ENCODE measurements around the gene PHACTR1.
"Not testable (repeated sequence)": the region's sequence is repeated elsewhere in the genome, so short reads cannot be mapped to it uniquely, and the experiment has no call there.

PHACTR1 gene

GRCh38 chr6:12935637-12936036, 219.1 kb downstream of the PHACTR1 start:
- Histone ChIP-seq H3K4me3 (no peak overlapping the region), H3K9me3 (ENCODE audit: low read depth, low read length) (no peaks in the 10 kb centered on the region), H3K27ac (no peak overlapping the region), H3K9ac (ENCODE audit: insufficient read length) (no peak overlapping the region), H3K36me3 (ENCODE audit: insufficient read depth, low read length) (no peaks in the 10 kb centered on the region)
- DNase-seq (ENCODE audit: low read depth, low spot score), result no peak
- TF ChIP-seq FOXP2 (optimal IDR thresholded peaks at IDR 0.05; ENCODE audit: control extremely low read depth, extremely low read length, insufficient read depth), result no peak
- TF ChIP-seq EZH2 (IDR thresholded peaks at IDR 0.05), result no peak
- no peak for TF ChIP-seq POLR2AphosphoS5 (IDR thresholded peaks at IDR 0.05; ENCODE audit: borderline replicate concordance, low read depth, low read length)

GRCh38 chr6:12937971-12938370, 221.4 kb downstream of the PHACTR1 start:
- TF ChIP-seq EZH2 (IDR thresholded peaks at IDR 0.05) (no peak), POLR2AphosphoS5 (IDR thresholded peaks at IDR 0.05; ENCODE audit: borderline replicate concordance, low read depth, low read length) (no peak), FOXP2 (optimal IDR thresholded peaks at IDR 0.05; ENCODE audit: control extremely low read depth, extremely low read length, insufficient read depth) (no peak)

GRCh38 chr6:12939314-12939713, 222.7 kb downstream of the PHACTR1 start:
- Histone ChIP-seq H3K36me3 (ENCODE audit: insufficient read depth, low read length) (no peaks in the 10 kb centered on the region), H3K9me3 (ENCODE audit: low read depth, low read length) (no peaks in the 10 kb centered on the region), H3K9ac (ENCODE audit: insufficient read length) (no peak overlapping the region), H3K4me3 (no peak overlapping the region), H3K27ac (no peak overlapping the region)
- TF ChIP-seq POLR2AphosphoS5 (IDR thresholded peaks at IDR 0.05; ENCODE audit: borderline replicate concordance, low read depth, low read length) (no peak), FOXP2 (optimal IDR thresholded peaks at IDR 0.05; ENCODE audit: control extremely low read depth, extremely low read length, insufficient read depth) (no peak), EZH2 (IDR thresholded peaks at IDR 0.05) (no peak)
- no peak for DNase-seq (ENCODE audit: low read depth, low spot score)

More at GRCh38 chr6:12937971-12938370, 221.4 kb downstream of the PHACTR1 start:
- Histone ChIP-seq H3K9ac (ENCODE audit: insufficient read length) (no peak overlapping the region), H3K9me3 (ENCODE audit: low read depth, low read length) (no peaks in the 10 kb centered on the region), H3K27ac (no peak overlapping the region), H3K4me3 (no peak overlapping the region), H3K36me3 (ENCODE audit: insufficient read depth, low read length) (no peaks in the 10 kb centered on the region)
- no peak for DNase-seq (ENCODE audit: low read depth, low spot score)

- no peak overlapping the region for H3K9ac ChIP-seq (ENCODE audit: insufficient read length)
- no peak overlapping the region for H3K27ac ChIP-seq
- TF ChIP-seq FOXP2 (optimal IDR thresholded peaks at IDR 0.05; ENCODE audit: control extremely low read depth, extremely low read length, insufficient read depth), result no peak
- no peak for TF ChIP-seq POLR2AphosphoS5 (IDR thresholded peaks at IDR 0.05; ENCODE audit: borderline replicate concordance, low read depth, low read length)
- TF ChIP-seq EZH2 (IDR thresholded peaks at IDR 0.05), result no peak
- H3K4me3 ChIP-seq, result no peak overlapping the region
- no peaks in the 10 kb centered on the region for H3K36me3 ChIP-seq (ENCODE audit: insufficient read depth, low read length)
- H3K9me3 ChIP-seq (ENCODE audit: low read depth, low read length), result no peaks in the 10 kb centered on the region
- DNase-seq (ENCODE audit: low read depth, low spot score), result no peak
Observed at GRCh38 chr6:12941422-12941821, 224.9 kb downstream of the PHACTR1 start.

GRCh38 chr6:12943549-12943948, 227.0 kb downstream of the PHACTR1 start:
- Histone ChIP-seq H3K9me3 (ENCODE audit: low read depth, low read length) (no peaks in the 10 kb centered on the region), H3K9ac (ENCODE audit: insufficient read length) (no peak overlapping the region), H3K27ac (no peak overlapping the region), H3K36me3 (ENCODE audit: insufficient read depth, low read length) (no peaks in the 10 kb centered on the region), H3K4me3 (no peak overlapping the region)
- no peak for TF ChIP-seq EZH2 (IDR thresholded peaks at IDR 0.05)
- TF ChIP-seq FOXP2 (optimal IDR thresholded peaks at IDR 0.05; ENCODE audit: control extremely low read depth, extremely low read length, insufficient read depth), result no peak
- TF ChIP-seq POLR2AphosphoS5 (IDR thresholded peaks at IDR 0.05; ENCODE audit: borderline replicate concordance, low read depth, low read length), result no peak
- DNase-seq (ENCODE audit: low read depth, low spot score), result no peak

- Histone ChIP-seq H3K9me3 (ENCODE audit: low read depth, low read length) (no peaks in the 10 kb centered on the region), H3K36me3 (ENCODE audit: insufficient read depth, low read length) (no peaks in the 10 kb centered on the region), H3K9ac (ENCODE audit: insufficient read length) (no peak overlapping the region), H3K27ac (no peak overlapping the region), H3K4me3 (no peak overlapping the region)
- TF ChIP-seq POLR2AphosphoS5 (IDR thresholded peaks at IDR 0.05; ENCODE audit: borderline replicate concordance, low read depth, low read length) (no peak), FOXP2 (optimal IDR thresholded peaks at IDR 0.05; ENCODE audit: control extremely low read depth, extremely low read length, insufficient read depth) (no peak), EZH2 (IDR thresholded peaks at IDR 0.05) (no peak)
- no peak for DNase-seq (ENCODE audit: low read depth, low spot score)
Observed at GRCh38 chr6:12944001-12944400, 227.4 kb downstream of the PHACTR1 start.

GRCh38 chr6:12944528-12944927, 228.0 kb downstream of the PHACTR1 start:
- H3K4me3 ChIP-seq; H3K9ac ChIP-seq (ENCODE audit: insufficient read length); H3K9me3 ChIP-seq (ENCODE audit: low read depth, low read length); H3K27ac ChIP-seq; H3K36me3 ChIP-seq (ENCODE audit: insufficient read depth, low read length); DNase-seq (ENCODE audit: low read depth, low spot score): not testable (repeated sequence)

- no peak for DNase-seq (ENCODE audit: low read depth, low spot score)
- Histone ChIP-seq H3K36me3 (ENCODE audit: insufficient read depth, low read length) (no peaks in the 10 kb centered on the region), H3K27ac (no peak overlapping the region), H3K4me3 (no peak overlapping the region), H3K9ac (ENCODE audit: insufficient read length) (no peak overlapping the region), H3K9me3 (ENCODE audit: low read depth, low read length) (no peaks in the 10 kb centered on the region)
- TF ChIP-seq EZH2 (IDR thresholded peaks at IDR 0.05) (no peak), FOXP2 (optimal IDR thresholded peaks at IDR 0.05; ENCODE audit: control extremely low read depth, extremely low read length, insufficient read depth) (no peak), POLR2AphosphoS5 (IDR thresholded peaks at IDR 0.05; ENCODE audit: borderline replicate concordance, low read depth, low read length) (no peak)
Observed at GRCh38 chr6:12947151-12947871, 230.7 kb downstream of the PHACTR1 start.

- H3K27ac ChIP-seq, result no peak overlapping the region
- no peak overlapping the region for H3K9ac ChIP-seq (ENCODE audit: insufficient read length)
- H3K36me3 ChIP-seq (ENCODE audit: insufficient read depth, low read length), result no peaks in the 10 kb centered on the region
- no peaks in the 10 kb centered on the region for H3K9me3 ChIP-seq (ENCODE audit: low read depth, low read length)
- no peak overlapping the region for H3K4me3 ChIP-seq
- DNase-seq (ENCODE audit: low read depth, low spot score), result no peak
- TF ChIP-seq FOXP2 (optimal IDR thresholded peaks at IDR 0.05; ENCODE audit: control extremely low read depth, extremely low read length, insufficient read depth), result no peak
- no peak for TF ChIP-seq EZH2 (IDR thresholded peaks at IDR 0.05)
- TF ChIP-seq POLR2AphosphoS5 (IDR thresholded peaks at IDR 0.05; ENCODE audit: borderline replicate concordance, low read depth, low read length), result no peak
Observed at GRCh38 chr6:12947967-12948366, 231.4 kb downstream of the PHACTR1 start.

Measured in SK-N-MC (cell line).